GM12875 (cell line): ENCODE data around the gene TMEM14A.

Experiments used
- H3K4me3 ChIP-seq: one replicate; pipeline ENCODE4 v1.5.1; 2011; ENCODE audit warnings: low read depth, low read length, control low read depth
- CTCF ChIP-seq: IDR thresholded peaks from 2 replicates; pipeline ENCODE4 v1.5.1; 2011; ENCODE audit warnings: low read depth, mild to moderate bottlenecking, control low read depth, inconsistent platforms, low read length, moderate library complexity, borderline replicate concordance; ENCODE audit not compliant: insufficient read depth

The TMEM14A gene

GRCh38 chr6:52639493-52639892 lies 31.4 kb upstream of the TMEM14A start:
- no peak for TF ChIP-seq CTCF
- no peak overlapping the region for H3K4me3 ChIP-seq

DNA sequence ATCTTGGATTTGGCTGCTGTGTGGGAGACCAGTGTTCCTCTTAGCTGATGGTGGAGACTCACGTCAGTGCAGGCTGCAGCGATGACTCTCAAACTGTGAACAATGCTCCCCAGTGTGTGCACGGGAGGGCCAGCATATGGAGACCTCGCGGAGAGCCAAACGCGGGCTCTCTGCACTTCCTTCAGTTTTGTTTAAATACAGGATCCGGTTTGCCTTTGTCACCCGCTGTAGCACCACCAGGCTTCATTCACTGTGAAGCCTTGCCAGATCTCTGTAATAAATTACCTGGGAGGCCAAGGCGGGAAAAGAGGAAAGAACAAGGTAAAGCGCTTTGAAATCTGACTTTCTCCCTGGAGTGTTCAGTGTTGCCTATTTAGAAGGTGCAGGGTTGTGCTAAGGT lies 30.7 kb upstream of the TMEM14A start:
- TF ChIP-seq CTCF, result no peak
- no peak overlapping the region for H3K4me3 ChIP-seq

DNA sequence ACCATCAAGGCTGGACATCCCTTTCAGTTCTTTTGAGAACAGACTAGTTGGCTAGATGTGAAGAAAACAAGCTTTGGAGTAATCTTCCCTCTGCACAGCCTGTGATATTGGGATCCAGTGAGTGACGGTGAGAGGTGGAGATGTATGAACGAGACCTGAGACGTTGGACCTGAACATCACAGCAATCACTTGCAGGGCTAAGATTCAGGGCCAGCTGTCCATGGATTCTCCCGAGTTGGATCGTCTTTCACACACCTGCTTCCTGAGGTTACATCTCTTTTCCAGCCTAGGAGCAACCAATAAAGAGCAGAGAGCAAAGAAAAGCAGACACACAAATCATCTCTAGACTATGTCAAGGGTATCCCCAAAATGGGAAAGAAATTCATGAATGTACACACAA lies 30.0 kb upstream of the TMEM14A start:
- no peak for TF ChIP-seq CTCF

DNA sequence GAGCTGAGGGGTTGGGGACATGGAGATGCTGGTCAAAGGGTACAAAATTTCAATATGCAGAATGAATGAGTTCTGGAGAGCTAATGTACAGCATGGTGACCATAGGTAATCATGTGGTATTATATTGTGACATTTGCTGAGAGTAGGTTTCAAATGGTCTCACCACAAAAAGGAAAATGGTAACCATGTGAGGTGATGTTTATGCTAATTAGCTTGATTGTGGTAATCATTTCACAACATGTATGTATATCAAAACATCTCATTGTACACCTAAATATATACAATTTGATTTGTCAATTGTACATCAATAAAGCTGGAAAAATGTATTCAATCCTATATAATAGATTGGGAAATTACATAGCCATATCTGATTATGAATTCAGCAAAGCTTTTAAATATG lies 29.5 kb upstream of the TMEM14A start:
- no peak overlapping the region for H3K4me3 ChIP-seq
- no peak for TF ChIP-seq CTCF

More for the DNA sequence above, 30.0 kb upstream of the TMEM14A start:
- H3K4me3 ChIP-seq, result no peak overlapping the region

GRCh38 chr6:52641826-52642225 lies 29.1 kb upstream of the TMEM14A start:
- H3K4me3 ChIP-seq, result no peak overlapping the region
- TF ChIP-seq CTCF, result no peak

DNA sequence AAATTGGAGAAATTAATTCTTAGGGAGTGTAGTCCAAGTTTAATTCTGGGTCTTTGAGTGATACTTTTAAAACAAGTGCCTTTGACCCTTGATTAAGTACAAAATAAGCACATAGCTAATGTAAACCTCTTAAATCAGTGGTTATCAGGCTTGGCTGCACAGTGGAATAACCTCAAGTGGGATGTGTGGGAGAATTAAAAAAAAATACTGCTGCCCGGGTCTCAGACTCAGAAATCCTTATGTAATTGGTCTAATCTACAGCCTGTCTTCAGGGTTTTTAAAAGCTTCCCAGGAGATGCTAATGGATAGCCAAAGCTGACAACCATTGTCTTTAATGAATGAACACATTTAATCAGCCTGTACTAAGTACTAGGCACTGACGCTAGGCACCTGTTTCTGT lies 28.5 kb upstream of the TMEM14A start:
- H3K4me3 ChIP-seq, result no peak overlapping the region
- no peak for TF ChIP-seq CTCF

DNA sequence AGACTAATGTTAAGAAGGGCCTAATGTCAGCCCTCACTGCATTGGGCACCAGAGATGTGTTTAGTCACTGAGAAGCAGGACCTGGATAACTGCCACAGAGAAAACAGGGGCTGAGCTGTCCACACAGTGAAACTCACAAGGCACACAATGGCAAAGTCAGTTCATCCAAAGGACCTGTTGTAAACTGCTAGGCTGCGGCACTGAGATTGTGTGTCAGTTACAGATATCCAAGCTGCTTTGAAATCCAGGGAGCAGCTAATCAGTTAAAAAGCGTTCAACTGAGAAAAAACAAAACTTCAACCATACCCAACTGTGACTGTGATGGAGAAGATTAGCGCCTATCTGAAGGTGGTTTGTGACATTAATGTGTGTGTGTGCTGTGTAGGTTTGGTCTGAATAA lies 27.8 kb upstream of the TMEM14A start:
- no peak for TF ChIP-seq CTCF
- no peak overlapping the region for H3K4me3 ChIP-seq
